ENCODE data around the gene VAMP3.

The VAMP3 gene

DNA sequence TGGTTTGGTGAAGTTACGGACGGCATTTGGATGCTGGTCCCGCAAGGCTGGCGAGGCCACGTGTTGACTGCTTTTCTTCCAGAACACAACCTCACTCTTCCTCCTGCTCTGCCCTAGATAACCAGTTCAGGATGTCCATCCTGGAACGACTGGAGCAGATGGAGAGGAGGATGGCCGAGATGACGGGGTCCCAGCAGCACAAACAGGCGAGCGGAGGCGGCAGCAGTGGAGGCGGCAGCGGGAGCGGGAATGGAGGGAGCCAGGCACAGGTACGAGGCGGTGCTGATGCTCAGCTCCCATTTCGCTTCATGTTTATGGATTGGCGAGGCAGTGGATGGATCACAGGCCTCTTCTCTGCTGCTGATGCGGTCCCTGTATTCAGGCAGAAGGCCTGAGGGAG is 38.8 kb upstream of the VAMP3 start:
- no peak overlapping the region for H3K27ac ChIP-seq
- TF ChIP-seq, protein P1, sequence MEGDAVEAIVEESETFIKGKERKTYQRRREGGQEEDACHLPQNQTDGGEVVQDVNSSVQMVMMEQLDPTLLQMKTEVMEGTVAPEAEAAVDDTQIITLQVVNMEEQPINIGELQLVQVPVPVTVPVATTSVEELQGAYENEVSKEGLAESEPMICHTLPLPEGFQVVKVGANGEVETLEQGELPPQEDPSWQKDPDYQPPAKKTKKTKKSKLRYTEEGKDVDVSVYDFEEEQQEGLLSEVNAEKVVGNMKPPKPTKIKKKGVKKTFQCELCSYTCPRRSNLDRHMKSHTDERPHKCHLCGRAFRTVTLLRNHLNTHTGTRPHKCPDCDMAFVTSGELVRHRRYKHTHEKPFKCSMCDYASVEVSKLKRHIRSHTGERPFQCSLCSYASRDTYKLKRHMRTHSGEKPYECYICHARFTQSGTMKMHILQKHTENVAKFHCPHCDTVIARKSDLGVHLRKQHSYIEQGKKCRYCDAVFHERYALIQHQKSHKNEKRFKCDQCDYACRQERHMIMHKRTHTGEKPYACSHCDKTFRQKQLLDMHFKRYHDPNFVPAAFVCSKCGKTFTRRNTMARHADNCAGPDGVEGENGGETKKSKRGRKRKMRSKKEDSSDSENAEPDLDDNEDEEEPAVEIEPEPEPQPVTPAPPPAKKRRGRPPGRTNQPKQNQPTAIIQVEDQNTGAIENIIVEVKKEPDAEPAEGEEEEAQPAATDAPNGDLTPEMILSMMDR (conservative IDR thresholded peaks at IDR 0.05): no peak
- TF ChIP-seq ZFX (IDR thresholded peaks at IDR 0.05): no peak

DNA sequence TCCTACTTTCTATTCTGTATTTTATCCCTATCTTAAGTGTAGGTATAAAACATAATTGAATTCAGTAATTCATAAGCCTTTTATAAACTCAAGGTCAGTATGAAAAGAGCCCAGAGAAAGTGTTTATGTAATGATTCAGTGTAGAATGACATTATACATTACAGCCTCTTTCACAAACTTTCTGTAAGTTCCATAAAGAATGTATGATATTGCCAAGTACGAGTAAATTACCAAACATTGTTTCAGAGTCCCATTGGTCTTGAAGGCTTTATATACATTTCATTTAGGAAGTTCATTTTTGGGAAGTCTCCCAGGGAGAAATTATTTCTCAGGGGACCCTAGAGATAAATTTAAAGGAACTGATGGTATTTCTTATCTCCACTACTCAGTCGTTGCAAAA is 37.8 kb upstream of the VAMP3 start:
- TF ChIP-seq, protein P1 (conservative IDR thresholded peaks at IDR 0.05): no peak
- TF ChIP-seq ZFX (IDR thresholded peaks at IDR 0.05): no peak
- no peak overlapping the region for H3K27ac ChIP-seq

DNA sequence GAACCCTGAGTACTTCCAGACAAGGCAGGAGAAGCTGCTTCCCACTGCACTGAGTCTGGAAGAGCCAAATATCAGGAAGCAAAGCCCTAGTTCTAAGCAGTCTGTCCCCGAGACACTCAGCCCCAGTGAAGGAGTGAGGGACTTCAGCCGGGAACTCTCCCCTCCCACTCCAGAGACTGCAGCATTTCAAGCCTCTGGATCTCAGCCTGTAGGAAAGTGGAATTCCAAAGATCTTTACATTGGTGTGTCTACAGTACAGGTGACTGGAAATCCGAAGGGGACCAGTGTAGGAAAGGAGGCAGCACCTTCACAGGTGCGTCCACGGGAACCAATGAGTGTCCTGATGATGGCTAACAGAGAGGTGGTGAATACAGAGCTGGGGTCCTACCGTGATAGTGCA is 33.1 kb upstream of the VAMP3 start:
- TF ChIP-seq ZFX (IDR thresholded peaks at IDR 0.05): no peak
- TF ChIP-seq, protein P1 (conservative IDR thresholded peaks at IDR 0.05): no peak
- H3K27ac ChIP-seq: no peak overlapping the region

GRCh38 chr1:7743346-7743745 is 27.8 kb upstream of the VAMP3 start:
- no peak overlapping the region for H3K27ac ChIP-seq
- no peak for TF ChIP-seq ZFX (IDR thresholded peaks at IDR 0.05)
- TF ChIP-seq, protein P1 (conservative IDR thresholded peaks at IDR 0.05): no peak

- TF ChIP-seq, protein P1 (conservative IDR thresholded peaks at IDR 0.05): no peak
- no peak for TF ChIP-seq ZFX (IDR thresholded peaks at IDR 0.05)
- H3K27ac ChIP-seq: no peak overlapping the region
These were observed 26.2 kb upstream of the VAMP3 start for GRCh38 chr1:7744882-7745281.

GRCh38 chr1:7745783-7746182 is 25.3 kb upstream of the VAMP3 start:
- no peak overlapping the region for H3K27ac ChIP-seq

GRCh38 chr1:7747605-7748004 is 23.5 kb upstream of the VAMP3 start:
- no peak for TF ChIP-seq ZFX (IDR thresholded peaks at IDR 0.05)
- TF ChIP-seq, protein P1 (conservative IDR thresholded peaks at IDR 0.05): no peak
- H3K27ac ChIP-seq: no peak overlapping the region

More at GRCh38 chr1:7745783-7746182, 25.3 kb upstream of the VAMP3 start:
- TF ChIP-seq ZFX (IDR thresholded peaks at IDR 0.05): no peak
- TF ChIP-seq, protein P1 (conservative IDR thresholded peaks at IDR 0.05): no peak

All from C4-2B (cell line).